GM23338 (cell line): Measurements from ENCODE around the gene C20orf204. TPM values are rescaled to one million over a fixed set of nuclear protein-coding genes. Genes with fewer than 3 reads are reported as not detected.

ENCODE experiments used
- ATAC-seq: fragments of 200-7000 bp; cut with Tn5 transposase; 3 replicates; pipeline ENCODE4 v1.9.1; 2020
- DNase-seq: peaks from one replicate; pipeline ENCODE4 v3.0.0-alpha.2; 2015; ENCODE audit warnings: low spot score
- H2AFZ ChIP-seq: fragments of 200-600 bp; sonication (generic); 2 replicates; pipeline ENCODE4 v1.8.0; 2016; ENCODE audit warnings: antibody characterized with exemption, mild to moderate bottlenecking, moderate library complexity
- H3F3A ChIP-seq: fragments of 200-600 bp; sonication (generic); replicated peaks from 2 replicates; pipeline ENCODE4 v1.8.0; 2017; ENCODE audit warnings: antibody characterized with exemption, mixed run types, low read depth
- H3K27ac ChIP-seq: fragments of 200-600 bp; sonication (generic); 2 replicates; pipeline ENCODE4 v1.6.1; 2016; ENCODE audit warnings: low read depth
- H3K27me3 ChIP-seq: fragments of 200-600 bp; sonication (generic); 2 replicates; pipeline ENCODE4 v1.8.0; 2016; ENCODE audit warnings: mild to moderate bottlenecking, mixed run types, moderate library complexity; ENCODE audit not compliant: insufficient read depth
- H3K36me3 ChIP-seq: fragments of 200-600 bp; sonication (generic); 2 replicates; pipeline ENCODE4 v1.8.0; 2016; ENCODE audit warnings: mild to moderate bottlenecking; ENCODE audit not compliant: insufficient read depth
- H3K4me1 ChIP-seq: fragments of 200-600 bp; sonication (generic); 2 replicates; pipeline ENCODE4 v1.8.0; 2016; ENCODE audit warnings: mild to moderate bottlenecking, moderate library complexity; ENCODE audit not compliant: insufficient read depth
- H3K4me2 ChIP-seq: fragments of 200-600 bp; sonication (generic); 2 replicates; pipeline ENCODE4 v1.7.1; 2017; ENCODE audit warnings: mixed run types
- H3K4me3 ChIP-seq: fragments of 200-600 bp; sonication (generic); 2 replicates; pipeline ENCODE4 v1.6.1; 2016; ENCODE audit warnings: mixed run types
- H3K79me2 ChIP-seq: fragments of 200-600 bp; sonication (generic); replicated peaks from 2 replicates; pipeline ENCODE4 v1.8.0; 2017; ENCODE audit warnings: mild to moderate bottlenecking; ENCODE audit not compliant: insufficient read depth
- H3K9me2 ChIP-seq: fragments of 200-600 bp; sonication (generic); 2 replicates; pipeline ENCODE4 v1.8.0; 2017; ENCODE audit not compliant: insufficient read depth
- H4K20me1 ChIP-seq: fragments of 200-600 bp; sonication (generic); replicated peaks from 2 replicates; pipeline ENCODE4 v1.8.0; 2017; ENCODE audit warnings: mild to moderate bottlenecking; ENCODE audit not compliant: insufficient read depth
- H3K27ac Mint-ChIP-seq: 2 replicates; pipeline ENCODE4 v1.8.0; 2020; ENCODE audit warnings: inconsistent platforms, mild to moderate bottlenecking, moderate library complexity, mixed read lengths
- H3K27me3 Mint-ChIP-seq: 3 replicates; pipeline ENCODE4 v1.8.0; 2022; ENCODE audit warnings: low read depth, mild to moderate bottlenecking, moderate library complexity, mixed read lengths, inconsistent platforms; ENCODE audit not compliant: insufficient read depth, poor library complexity
- H3K36me3 Mint-ChIP-seq: 3 replicates; pipeline ENCODE4 v1.8.0; 2021; ENCODE audit warnings: low read depth, mild to moderate bottlenecking, inconsistent platforms, moderate library complexity, mixed read lengths
- H3K4me1 Mint-ChIP-seq: 3 replicates; pipeline ENCODE4 v1.8.0; 2020; ENCODE audit warnings: mild to moderate bottlenecking, inconsistent platforms, mixed read lengths
- H3K4me3 Mint-ChIP-seq: 3 replicates; pipeline ENCODE4 v1.8.0; 2021; ENCODE audit warnings: moderate library complexity, mild to moderate bottlenecking, inconsistent platforms, mixed read lengths
- H3K9me3 Mint-ChIP-seq: 3 replicates; pipeline ENCODE4 v1.8.0; 2020; ENCODE audit warnings: moderate library complexity, mild to moderate bottlenecking, inconsistent platforms, mixed read lengths
- CREB1 ChIP-seq: fragments of 250-450 bp; sonication (Bioruptor Pico); IDR thresholded peaks from 2 replicates; pipeline ENCODE4 v1.5.0; 2020; ENCODE audit warnings: low read depth, mild to moderate bottlenecking, moderate library complexity
- CTCF ChIP-seq, 2 experiments: fragments of 200-600 bp in 1 of 2; sonication (generic) in 1 of 2; conservative IDR thresholded peaks; 2 replicates each; pipeline versions ENCODE4 v1.5.1 to v1.6.1; 2016 to 2017; ENCODE audit warnings: antibody characterized with exemption in 2 of 2, low read depth in 2 of 2, mild to moderate bottlenecking in 2 of 2, moderate library complexity in 1 of 2
- POLR2AphosphoS5 ChIP-seq: IDR thresholded peaks from 2 replicates; pipeline ENCODE4 v1.6.1; 2016; ENCODE audit warnings: antibody characterized with exemption, low read depth
- ZNF331 ChIP-seq: fragments of 250-450 bp; sonication (Bioruptor Pico); IDR thresholded peaks from 2 replicates; pipeline ENCODE4 v1.5.0; 2020; ENCODE audit warnings: low read depth, mild to moderate bottlenecking, moderate library complexity
- polyA plus RNA-seq: library from polyadenylated mRNA; unstranded; fragments of >200 nt; fragmentation: Nextera tagmentation; extraction: Ambion mirVana; gene quantifications from 2 replicates; pipeline ENCODE4 v1.2.1, GENCODE V29; 2016
- total RNA-seq: library from RNA; depleted of rRNA; stranded (reverse); fragments of >200 nt; shearing (Covaris generic); gene quantifications from 2 replicates; pipeline ENCODE4 v1.2.3, GENCODE V29; 2014

Gene C20orf204
- total and polyA plus RNA-seq, 2 experiments from 2014 or later = 0.73 to 0.82 TPM

GRCh38 chr20:64038565-64039292, 2.7 kb downstream of the C20orf204 start:
- DNase-seq = peak; percentile 88
- H3K9me3 Mint-ChIP-seq = no peaks in the 10 kb centered on the region
- Histone ChIP-seq H3K4me3 (peak overlapping the region; percentile 79), H3K27ac (no peak overlapping the region), H4K20me1 (no peaks in the 10 kb centered on the region), H3K4me2 (peak overlapping the region; percentile 91), H3K36me3 (no peaks in the 10 kb centered on the region), H3K27me3 (peaks cover 61% of the 10 kb centered on the region), H3K79me2 (no peaks in the 10 kb centered on the region), H2AFZ (peak overlapping the region; percentile 89), H3F3A (peaks cover 10% of the 10 kb centered on the region; the same call in 1 of the 2 replicates), H3K9me2 (no peaks in the 10 kb centered on the region), H3K4me1 (peaks cover 39% of the 10 kb centered on the region)
- H3K4me3 Mint-ChIP-seq = peak overlapping the region; percentile 67
- H3K27ac Mint-ChIP-seq = no peak overlapping the region
- peak; percentile 69 for ATAC-seq
- H3K4me1 Mint-ChIP-seq = peaks cover 32% of the 10 kb centered on the region
- TF ChIP-seq CREB1 (CRISPR knock-in tag) = peak; percentile 60
- peak; percentile 60 to 81 for TF ChIP-seq CTCF (conservative IDR thresholded peaks at IDR 0.05; ENCODE audit: low read depth in 2 of 2)
- no peak for TF ChIP-seq ZNF331 (CRISPR knock-in tag)
- 0 out of 2 replicates have a peak, but pooled peaks have one; percentile 23 for TF ChIP-seq POLR2AphosphoS5
- peaks cover 6% of the 10 kb centered on the region for H3K36me3 Mint-ChIP-seq
- peaks cover 55% of the 10 kb centered on the region for H3K27me3 Mint-ChIP-seq

GRCh38 chr20:64039293-64040160, 3.5 kb downstream of the C20orf204 start:
- no peaks in the 10 kb centered on the region for H3K36me3 ChIP-seq
- Mint-ChIP-seq H3K4me3 (peak overlapping the region; percentile 67), H3K4me1 (peaks cover 32% of the 10 kb centered on the region), H3K36me3 (peaks cover 3% of the 10 kb centered on the region; the same call in 1 of the 3 replicates), H3K27ac (no peak overlapping the region), H3K27me3 (peaks cover 58% of the 10 kb centered on the region), H3K9me3 (no peaks in the 10 kb centered on the region)
- no peaks in the 10 kb centered on the region for H3K79me2 ChIP-seq
- DNase-seq = peak; percentile 49
- peaks cover 13% of the 10 kb centered on the region; the same call in 1 of the 2 replicates for H3F3A ChIP-seq
- peak overlapping the region; percentile 91 for H3K4me2 ChIP-seq
- H3K27me3 ChIP-seq = peaks cover 69% of the 10 kb centered on the region
- ATAC-seq = peak; percentile 4
- no peaks in the 10 kb centered on the region for H4K20me1 ChIP-seq
- peaks cover 39% of the 10 kb centered on the region for H3K4me1 ChIP-seq
- H3K9me2 ChIP-seq = no peaks in the 10 kb centered on the region
- TF ChIP-seq CREB1 (CRISPR knock-in tag) = no peak
- TF ChIP-seq CTCF (conservative IDR thresholded peaks at IDR 0.05; ENCODE audit: low read depth in 2 of 2) = 0 out of 4 replicates have a peak, but pooled peaks of 1 of the 2 experiments have one; percentile 6
- H2AFZ ChIP-seq = peak overlapping the region; percentile 89; the same call in 1 of the 2 replicates
- H3K27ac ChIP-seq = no peak overlapping the region
- peak overlapping the region; percentile 79 for H3K4me3 ChIP-seq
